HepG2 (cell line): Measurements from ENCODE around the gene TIPRL. TPM values are rescaled to one million over a fixed set of nuclear protein-coding genes. Genes with fewer than 3 reads are reported as not detected.

Source experiments
- DR1 ChIP-seq: sonication (generic); formaldehyde crosslinking; IDR thresholded peaks from 2 replicates; pipeline ENCODE4 v1.8.0; 2021; ENCODE audit warnings: mild to moderate bottlenecking, missing genetic modification reagents, inconsistent platforms
- GTF2F1 ChIP-seq: fragments of 150-350 bp; IDR thresholded peaks from 2 replicates; pipeline ENCODE4 v1.6.1; 2014; ENCODE audit warnings: low read length
- HNRNPLL ChIP-seq: fragments of 200-400 bp; formaldehyde crosslinking; IDR thresholded peaks from 2 replicates; pipeline ENCODE4 v1.6.1; 2017; ENCODE audit warnings: mild to moderate bottlenecking, low read depth, low read length; ENCODE audit not compliant: poor library complexity, severe bottlenecking
- SOX5 ChIP-seq: IDR thresholded peaks from 2 replicates; pipeline ENCODE4 v1.6.1; 2016; ENCODE audit warnings: borderline replicate concordance
- SRSF9 ChIP-seq: fragments of 200-400 bp; formaldehyde crosslinking; IDR thresholded peaks from 2 replicates; pipeline ENCODE4 v1.6.1; 2018; ENCODE audit warnings: borderline replicate concordance, mild to moderate bottlenecking, low read depth, low read length; ENCODE audit not compliant: insufficient read depth, poor library complexity, severe bottlenecking
- ZNF629 ChIP-seq: sonication (generic); formaldehyde crosslinking; conservative IDR thresholded peaks from 2 replicates; pipeline ENCODE4 v1.5.0; 2020; ENCODE audit warnings: missing genetic modification reagents
- ZNF709 ChIP-seq: sonication (generic); formaldehyde crosslinking; IDR thresholded peaks from 2 replicates; pipeline ENCODE4 v1.5.0; 2020; ENCODE audit warnings: mild to moderate bottlenecking, missing genetic modification reagents
- ZNF788 ChIP-seq: sonication (generic); formaldehyde crosslinking; IDR thresholded peaks from 2 replicates; pipeline ENCODE4 v1.5.0; 2020; ENCODE audit warnings: mild to moderate bottlenecking, missing genetic modification reagents, borderline replicate concordance
- polyA plus RNA-seq, 8 experiments: library from polyadenylated mRNA; depleted of rRNA in 3 of 8; stranded (reverse) in 7 of 8; unstranded in 1 of 8; fragments of >200 nt; fragmentation: Illumina TruSeq in 4 of 8; extraction: Trizol in 4 of 8; gene quantifications; 2 replicates each; pipeline versions ENCODE4 v1.2.1 to v1.2.3, GENCODE V29; 2011 to 2016; ENCODE audit warnings: low read depth in 4 of 8, missing spikeins in 1 of 8, mixed read lengths in 1 of 8; ENCODE audit not compliant: insufficient read depth in 1 of 8
- total RNA-seq, 5 experiments: library from RNA; depleted of rRNA; stranded (reverse); fragments of >200 nt; fragmentation: Illumina TruSeq; extraction: Trizol; gene quantifications; 2 replicates each; pipeline ENCODE4 v1.2.3, GENCODE V29; 2016; ENCODE audit warnings: low read depth in 1 of 5
- TF ChIP-seq, protein P1 (sequence below): sonication (generic); formaldehyde crosslinking; IDR thresholded peaks from 2 replicates; pipeline ENCODE4 v1.4.0; 2020; ENCODE audit warnings: missing genetic modification reagents

The TIPRL gene
- total and polyA plus RNA-seq, 2 of the 13 experiments (the other 11 are each of a cell fraction or from before 2014, with no cell fraction given), result 10.1 to 22.8 TPM

DNA sequence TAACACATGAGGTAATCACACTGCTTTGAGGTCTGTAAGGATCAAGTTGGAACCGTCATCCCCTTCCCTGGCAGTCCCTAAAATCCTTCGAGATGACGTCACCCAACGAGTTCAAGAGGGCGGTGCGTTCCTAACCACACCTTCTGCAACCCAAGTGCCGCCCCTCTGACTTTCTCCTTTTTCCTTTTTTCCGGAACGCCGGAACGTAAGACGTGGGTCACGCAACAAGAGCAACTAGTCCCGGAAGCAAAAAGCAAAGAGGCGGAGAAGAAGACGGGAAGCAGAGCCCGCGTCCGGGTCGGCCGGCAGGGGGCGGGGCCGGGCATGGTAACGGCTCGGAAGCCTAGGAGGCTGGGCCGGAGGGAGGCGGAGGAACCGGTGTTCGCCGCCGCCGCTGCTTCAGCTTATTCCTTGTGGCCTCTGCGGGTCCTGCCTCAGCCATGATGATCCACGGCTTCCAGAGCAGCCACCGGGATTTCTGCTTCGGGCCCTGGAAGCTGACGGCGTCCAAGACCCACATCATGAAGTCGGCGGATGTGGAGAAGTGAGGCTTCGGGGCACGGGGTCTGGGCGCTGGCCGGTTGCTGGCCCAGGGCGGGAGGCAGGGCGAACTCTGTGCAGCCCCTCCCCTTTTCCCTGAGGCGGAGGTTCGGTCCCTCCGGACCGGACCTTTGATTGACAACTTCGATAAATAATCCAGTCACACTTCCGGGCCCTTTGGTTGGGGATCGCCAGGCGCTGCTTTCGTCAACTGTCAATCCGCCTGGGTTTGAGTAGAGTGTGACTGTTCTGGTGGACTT lies at the start of gene TIPRL (continued):
- TF ChIP-seq, protein P1, sequence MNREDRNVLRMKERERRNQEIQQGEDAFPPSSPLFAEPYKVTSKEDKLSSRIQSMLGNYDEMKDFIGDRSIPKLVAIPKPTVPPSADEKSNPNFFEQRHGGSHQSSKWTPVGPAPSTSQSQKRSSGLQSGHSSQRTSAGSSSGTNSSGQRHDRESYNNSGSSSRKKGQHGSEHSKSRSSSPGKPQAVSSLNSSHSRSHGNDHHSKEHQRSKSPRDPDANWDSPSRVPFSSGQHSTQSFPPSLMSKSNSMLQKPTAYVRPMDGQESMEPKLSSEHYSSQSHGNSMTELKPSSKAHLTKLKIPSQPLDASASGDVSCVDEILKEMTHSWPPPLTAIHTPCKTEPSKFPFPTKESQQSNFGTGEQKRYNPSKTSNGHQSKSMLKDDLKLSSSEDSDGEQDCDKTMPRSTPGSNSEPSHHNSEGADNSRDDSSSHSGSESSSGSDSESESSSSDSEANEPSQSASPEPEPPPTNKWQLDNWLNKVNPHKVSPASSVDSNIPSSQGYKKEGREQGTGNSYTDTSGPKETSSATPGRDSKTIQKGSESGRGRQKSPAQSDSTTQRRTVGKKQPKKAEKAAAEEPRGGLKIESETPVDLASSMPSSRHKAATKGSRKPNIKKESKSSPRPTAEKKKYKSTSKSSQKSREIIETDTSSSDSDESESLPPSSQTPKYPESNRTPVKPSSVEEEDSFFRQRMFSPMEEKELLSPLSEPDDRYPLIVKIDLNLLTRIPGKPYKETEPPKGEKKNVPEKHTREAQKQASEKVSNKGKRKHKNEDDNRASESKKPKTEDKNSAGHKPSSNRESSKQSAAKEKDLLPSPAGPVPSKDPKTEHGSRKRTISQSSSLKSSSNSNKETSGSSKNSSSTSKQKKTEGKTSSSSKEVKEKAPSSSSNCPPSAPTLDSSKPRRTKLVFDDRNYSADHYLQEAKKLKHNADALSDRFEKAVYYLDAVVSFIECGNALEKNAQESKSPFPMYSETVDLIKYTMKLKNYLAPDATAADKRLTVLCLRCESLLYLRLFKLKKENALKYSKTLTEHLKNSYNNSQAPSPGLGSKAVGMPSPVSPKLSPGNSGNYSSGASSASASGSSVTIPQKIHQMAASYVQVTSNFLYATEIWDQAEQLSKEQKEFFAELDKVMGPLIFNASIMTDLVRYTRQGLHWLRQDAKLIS (CRISPR knock-in tag), result no peak
- TF ChIP-seq GTF2F1 (no peak), DR1 (CRISPR knock-in tag) (0 out of 2 replicates have a peak, but pooled peaks have one; percentile 33), SOX5 (CRISPR knock-in tag) (peak; percentile 23; the same call in 1 of the 2 replicates), ZNF788 (no peak; the same call in 1 of the 2 replicates), HNRNPLL (peak; percentile 97), ZNF629 (no peak), SRSF9 (no peak), ZNF709 (peak; percentile 92)
- TF ChIP-seq, all 625 proteins: peak for 232
